PFSK-1 (cell line): ENCODE data around the gene ZNF80.

Experiments
- FOXP2 ChIP-seq: optimal IDR thresholded peaks from 2 replicates; pipeline ENCODE3; 2011; ENCODE audit warnings: borderline replicate concordance, control low read depth, inconsistent platforms; ENCODE audit not compliant: insufficient read depth; ENCODE audit errors: extremely low read length, extremely low read depth
- POLR2AphosphoS5 ChIP-seq: IDR thresholded peaks from 2 replicates; pipeline ENCODE4 v1.6.1; 2012; ENCODE audit warnings: low read depth, mild to moderate bottlenecking, control low read depth, low read length, moderate library complexity
- SIN3A ChIP-seq: IDR thresholded peaks from 2 replicates; pipeline ENCODE4 v1.6.1; 2012; ENCODE audit warnings: mild to moderate bottlenecking, low read length, moderate library complexity, borderline replicate concordance; ENCODE audit not compliant: insufficient read depth
- TAF1 ChIP-seq: IDR thresholded peaks from 2 replicates; pipeline ENCODE4 v1.6.1; 2012; ENCODE audit warnings: low read length, control low read depth, borderline replicate concordance; ENCODE audit not compliant: insufficient read depth
- TF ChIP-seq, protein P1 (sequence below), 2 experiments: IDR thresholded peaks; 2 replicates each; pipeline versions ENCODE4 v1.6.1 to v1.8.0; 2011 to 2012; ENCODE audit warnings: low read depth in 2 of 2, low read length in 2 of 2, control low read depth in 1 of 2, inconsistent platforms in 1 of 2, mild to moderate bottlenecking in 1 of 2, moderate library complexity in 1 of 2; ENCODE audit not compliant: insufficient read depth in 1 of 2

Gene ZNF80

DNA sequence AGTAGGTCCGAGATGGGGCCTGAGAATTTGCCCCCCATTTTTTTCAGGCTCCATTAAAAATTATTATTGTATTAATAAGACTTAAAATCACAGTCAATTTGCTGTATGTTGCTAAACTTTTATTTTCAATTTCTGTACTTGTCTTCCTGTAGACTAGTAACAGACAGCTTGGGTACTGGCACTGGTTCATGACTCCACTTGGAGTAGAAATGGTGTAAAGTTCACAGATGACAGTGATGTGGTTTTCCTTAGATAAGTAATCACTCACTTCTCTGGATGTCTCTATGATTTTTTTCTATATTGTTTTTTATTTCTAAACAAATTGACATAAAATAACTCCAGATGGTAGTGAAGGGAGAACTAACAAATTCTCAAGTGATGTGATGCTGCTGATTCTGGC is 15.6 kb upstream of the ZNF80 start:
- TF ChIP-seq POLR2AphosphoS5 (no peak), TAF1 (no peak), SIN3A (no peak), FOXP2 (no peak)
- TF ChIP-seq, protein P1, sequence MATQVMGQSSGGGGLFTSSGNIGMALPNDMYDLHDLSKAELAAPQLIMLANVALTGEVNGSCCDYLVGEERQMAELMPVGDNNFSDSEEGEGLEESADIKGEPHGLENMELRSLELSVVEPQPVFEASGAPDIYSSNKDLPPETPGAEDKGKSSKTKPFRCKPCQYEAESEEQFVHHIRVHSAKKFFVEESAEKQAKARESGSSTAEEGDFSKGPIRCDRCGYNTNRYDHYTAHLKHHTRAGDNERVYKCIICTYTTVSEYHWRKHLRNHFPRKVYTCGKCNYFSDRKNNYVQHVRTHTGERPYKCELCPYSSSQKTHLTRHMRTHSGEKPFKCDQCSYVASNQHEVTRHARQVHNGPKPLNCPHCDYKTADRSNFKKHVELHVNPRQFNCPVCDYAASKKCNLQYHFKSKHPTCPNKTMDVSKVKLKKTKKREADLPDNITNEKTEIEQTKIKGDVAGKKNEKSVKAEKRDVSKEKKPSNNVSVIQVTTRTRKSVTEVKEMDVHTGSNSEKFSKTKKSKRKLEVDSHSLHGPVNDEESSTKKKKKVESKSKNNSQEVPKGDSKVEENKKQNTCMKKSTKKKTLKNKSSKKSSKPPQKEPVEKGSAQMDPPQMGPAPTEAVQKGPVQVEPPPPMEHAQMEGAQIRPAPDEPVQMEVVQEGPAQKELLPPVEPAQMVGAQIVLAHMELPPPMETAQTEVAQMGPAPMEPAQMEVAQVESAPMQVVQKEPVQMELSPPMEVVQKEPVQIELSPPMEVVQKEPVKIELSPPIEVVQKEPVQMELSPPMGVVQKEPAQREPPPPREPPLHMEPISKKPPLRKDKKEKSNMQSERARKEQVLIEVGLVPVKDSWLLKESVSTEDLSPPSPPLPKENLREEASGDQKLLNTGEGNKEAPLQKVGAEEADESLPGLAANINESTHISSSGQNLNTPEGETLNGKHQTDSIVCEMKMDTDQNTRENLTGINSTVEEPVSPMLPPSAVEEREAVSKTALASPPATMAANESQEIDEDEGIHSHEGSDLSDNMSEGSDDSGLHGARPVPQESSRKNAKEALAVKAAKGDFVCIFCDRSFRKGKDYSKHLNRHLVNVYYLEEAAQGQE (IDR thresholded peaks at IDR 0.05; ENCODE audit: insufficient read depth in 1 of 2, low read depth in 2 of 2, low read length in 2 of 2), result no peak

DNA sequence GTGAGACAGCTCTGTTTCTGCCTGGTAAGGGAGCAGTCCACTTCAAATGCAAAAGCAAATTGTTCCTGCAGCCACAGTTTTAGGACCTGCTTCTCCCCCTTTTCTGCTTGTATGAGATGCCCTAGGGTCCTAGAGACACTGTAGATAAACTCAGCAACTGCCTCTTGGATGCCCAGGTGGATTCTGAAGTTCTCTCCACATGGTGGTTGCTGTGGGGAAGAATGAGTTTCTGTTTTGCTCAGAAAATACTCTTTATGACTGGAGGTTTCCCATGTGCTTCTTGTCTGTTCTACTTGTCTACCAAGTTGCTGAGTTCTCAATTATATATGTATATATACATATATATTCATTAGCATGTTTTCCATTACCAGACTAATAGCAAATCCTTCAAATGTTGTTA is 5.6 kb upstream of the ZNF80 start:
- TF ChIP-seq POLR2AphosphoS5 (no peak), FOXP2 (no peak), TAF1 (no peak), SIN3A (no peak)
- TF ChIP-seq, protein P1 (IDR thresholded peaks at IDR 0.05; ENCODE audit: insufficient read depth in 1 of 2, low read depth in 2 of 2, low read length in 2 of 2), result no peak

DNA sequence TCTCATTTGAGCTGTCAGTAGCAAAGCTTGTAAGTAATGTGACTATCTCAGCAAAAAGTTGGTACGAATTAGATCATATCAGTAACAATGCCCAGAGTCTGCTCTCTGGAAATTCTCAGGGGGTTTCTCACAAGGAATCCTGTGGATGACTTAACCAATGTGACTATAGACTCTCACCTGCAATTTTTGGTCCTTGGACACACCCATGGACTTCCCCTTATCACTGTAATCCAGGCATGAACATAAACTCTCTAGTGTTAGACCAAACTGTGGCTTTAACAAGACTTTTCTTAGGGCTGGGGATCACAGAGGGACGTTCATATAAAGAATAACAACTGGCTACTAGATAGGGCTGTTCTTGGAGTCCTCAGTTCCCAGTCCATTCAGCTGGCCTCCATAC is 3.9 kb upstream of the ZNF80 start:
- TF ChIP-seq SIN3A, result no peak
- TF ChIP-seq TAF1, result no peak
- TF ChIP-seq, protein P1 (IDR thresholded peaks at IDR 0.05; ENCODE audit: insufficient read depth in 1 of 2, low read depth in 2 of 2, low read length in 2 of 2), result no peak
- no peak for TF ChIP-seq FOXP2
- TF ChIP-seq POLR2AphosphoS5, result no peak

DNA sequence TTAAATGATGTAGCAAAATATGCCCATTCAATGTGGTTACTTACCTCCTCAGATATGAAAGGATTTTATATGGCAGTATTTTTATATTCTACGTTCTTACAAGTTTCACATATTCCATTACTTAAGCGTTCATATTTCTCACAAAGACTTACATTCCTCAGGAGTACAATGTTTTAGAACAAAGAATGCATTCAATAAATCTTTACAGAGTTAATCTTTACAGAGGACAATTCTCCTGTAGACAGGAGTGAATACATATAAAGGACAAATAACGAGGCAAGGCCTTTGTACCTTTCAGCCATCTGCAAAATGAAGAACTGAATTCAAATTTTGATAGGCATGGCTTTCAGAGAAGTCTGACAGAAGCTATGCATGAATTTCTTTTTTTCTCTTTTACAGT is 1.9 kb downstream of the ZNF80 start:
- TF ChIP-seq SIN3A (no peak), POLR2AphosphoS5 (no peak), FOXP2 (no peak), TAF1 (no peak)
- TF ChIP-seq, protein P1 (IDR thresholded peaks at IDR 0.05; ENCODE audit: insufficient read depth in 1 of 2, low read depth in 2 of 2, low read length in 2 of 2), result no peak

DNA sequence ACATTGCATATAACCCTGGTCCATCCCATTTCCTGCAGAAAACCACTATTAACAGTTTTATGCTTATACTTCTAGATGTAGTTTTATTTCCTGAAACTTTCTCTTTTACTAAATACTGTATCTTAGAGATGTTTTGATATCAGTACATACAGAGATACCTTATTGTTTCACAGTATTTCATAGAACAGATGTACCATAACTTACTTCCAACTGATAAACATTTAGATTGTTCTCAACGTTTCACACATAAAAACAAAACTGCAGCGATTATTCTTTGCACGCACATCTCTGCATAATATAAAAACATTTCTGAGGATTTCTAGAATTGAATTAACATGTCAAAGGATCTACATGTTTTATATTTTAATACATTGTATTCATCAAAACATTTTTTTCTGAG is 2.6 kb downstream of the ZNF80 start:
- TF ChIP-seq, protein P1 (IDR thresholded peaks at IDR 0.05; ENCODE audit: insufficient read depth in 1 of 2, low read depth in 2 of 2, low read length in 2 of 2), result no peak
- no peak for TF ChIP-seq FOXP2
- no peak for TF ChIP-seq TAF1
- no peak for TF ChIP-seq POLR2AphosphoS5
- no peak for TF ChIP-seq SIN3A
